ENCODE data around the gene PRKAR1B.

The PRKAR1B gene

GRCh38 chr7:506921-507622 is 220.0 kb downstream of the PRKAR1B start:
- DNase-seq (ENCODE audit: insufficient read length, low spot score) (no peak), FAIRE-seq (no peak)
- TF ChIP-seq POLR2A (IDR thresholded peaks at IDR 0.05; ENCODE audit: low read depth, low read length) = no peak

- no peak for DNase-seq (ENCODE audit: insufficient read length, low spot score)
- no peak for TF ChIP-seq POLR2A (IDR thresholded peaks at IDR 0.05; ENCODE audit: low read depth, low read length)
- no peak for FAIRE-seq
Observed at GRCh38 chr7:506391-506831, 220.7 kb downstream of the PRKAR1B start.

- TF ChIP-seq POLR2A (IDR thresholded peaks at IDR 0.05; ENCODE audit: low read depth, low read length) = no peak
- DNase-seq (ENCODE audit: insufficient read length, low spot score) (no peak), FAIRE-seq (no peak)
Observed at GRCh38 chr7:505171-505570, 221.9 kb downstream of the PRKAR1B start.

- DNase-seq (ENCODE audit: insufficient read length, low spot score) (no peak), FAIRE-seq (no peak)
- TF ChIP-seq POLR2A (IDR thresholded peaks at IDR 0.05; ENCODE audit: low read depth, low read length) = no peak
Observed at GRCh38 chr7:504221-505111, 222.6 kb downstream of the PRKAR1B start.

DNA sequence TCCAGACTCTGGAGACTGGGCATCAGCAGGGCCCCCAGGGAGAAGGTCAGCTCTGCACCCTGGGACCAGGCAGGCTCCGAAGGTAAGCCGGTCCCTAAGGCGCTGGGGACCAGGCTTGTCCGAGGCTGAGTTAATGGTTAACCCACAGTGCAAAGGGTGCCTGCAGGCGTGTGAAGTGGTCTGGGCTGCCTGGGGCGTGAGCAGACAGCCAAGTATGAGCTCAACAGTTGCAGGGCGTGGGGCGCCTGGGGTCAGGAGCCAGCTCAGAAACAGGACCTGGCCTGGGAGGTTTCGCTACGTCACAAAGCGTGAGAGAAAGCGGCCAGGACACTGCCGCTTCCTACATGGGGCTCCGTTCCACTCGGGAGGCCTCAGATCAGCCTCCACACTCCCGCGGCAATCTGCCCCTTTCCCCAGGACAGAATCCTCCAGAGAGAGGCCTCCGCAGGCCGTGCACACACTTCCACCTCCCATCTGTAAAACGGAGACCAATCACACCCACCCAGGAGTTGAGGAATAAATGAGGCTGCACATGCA is 223.4 kb downstream of the PRKAR1B start:
- no peak for FAIRE-seq
- no peak for DNase-seq (ENCODE audit: insufficient read length, low spot score)
- no peak for TF ChIP-seq POLR2A (IDR thresholded peaks at IDR 0.05; ENCODE audit: low read depth, low read length)

GRCh38 chr7:502296-502695 is 224.8 kb downstream of the PRKAR1B start:
- FAIRE-seq (no peak), DNase-seq (ENCODE audit: insufficient read length, low spot score) (no peak)
- no peak for TF ChIP-seq POLR2A (IDR thresholded peaks at IDR 0.05; ENCODE audit: low read depth, low read length)

GRCh38 chr7:501526-501925 is 225.6 kb downstream of the PRKAR1B start:
- no peak for DNase-seq (ENCODE audit: insufficient read length, low spot score)

GRCh38 chr7:500521-501420 is 226.3 kb downstream of the PRKAR1B start:
- no peak for TF ChIP-seq POLR2A (IDR thresholded peaks at IDR 0.05; ENCODE audit: low read depth, low read length)
- FAIRE-seq (no peak), DNase-seq (ENCODE audit: insufficient read length, low spot score) (no peak)

More at GRCh38 chr7:501526-501925, 225.6 kb downstream of the PRKAR1B start:
- FAIRE-seq = no peak
- TF ChIP-seq POLR2A (IDR thresholded peaks at IDR 0.05; ENCODE audit: low read depth, low read length) = no peak

DNA sequence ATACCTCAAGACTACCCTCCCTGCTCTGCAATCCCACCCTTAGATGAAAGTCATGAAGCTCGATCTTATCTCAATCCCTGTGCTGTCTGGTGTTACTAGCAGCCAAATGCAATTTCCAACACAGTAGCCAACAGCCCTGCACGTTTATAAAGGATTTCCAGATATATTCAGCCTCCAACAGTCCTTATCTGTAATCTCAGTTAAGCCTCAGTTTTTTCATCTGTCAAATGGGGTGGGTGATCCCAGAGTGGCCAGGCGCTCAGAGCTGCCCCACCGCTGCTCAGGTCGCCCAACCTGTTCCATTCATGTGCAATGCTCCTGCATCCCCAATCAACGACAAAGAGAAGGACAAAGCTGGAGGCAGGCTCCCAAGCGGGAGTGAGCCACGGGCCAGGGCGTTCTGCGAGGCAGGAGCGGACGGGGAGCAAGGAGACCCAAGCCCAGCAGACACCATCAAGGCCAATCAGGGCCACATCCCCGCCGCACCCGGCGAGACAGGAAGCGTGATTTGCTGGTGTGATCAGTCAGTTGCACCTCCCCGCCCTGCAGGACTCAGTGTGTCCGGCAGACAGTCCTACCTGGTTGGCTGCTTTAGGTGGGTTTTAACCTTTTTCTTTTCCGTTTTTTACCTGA is 227.1 kb downstream of the PRKAR1B start:
- no peak for TF ChIP-seq POLR2A (IDR thresholded peaks at IDR 0.05; ENCODE audit: low read depth, low read length)
- no peak for FAIRE-seq
- DNase-seq (ENCODE audit: insufficient read length, low spot score) = no peak

Measured in H54 (cell line).